Forelimb muscle (tissue), 1 donor: Measurements from ENCODE around the gene CCDC141. TPM values are rescaled to one million over a fixed set of nuclear protein-coding genes. Genes with fewer than 3 reads are reported as not detected.
"Not testable (repeated sequence)": the region's sequence is repeated elsewhere in the genome, so short reads cannot be mapped to it uniquely, and the experiment has no call there.

Source experiments
- DNase-seq: peaks from one replicate; pipeline ENCODE4 v3.0.0-alpha.2; 2013; ENCODE audit warnings: low read depth
- polyA plus RNA-seq: library from polyadenylated mRNA; unstranded; fragments of 120-200 nt; gene quantifications from one replicate; pipeline ENCODE4 v1.2.1, GENCODE V29; 2013; ENCODE audit not compliant: insufficient read length

CCDC141 gene
- polyA plus RNA-seq, 1 donor: 79.4 TPM

DNA sequence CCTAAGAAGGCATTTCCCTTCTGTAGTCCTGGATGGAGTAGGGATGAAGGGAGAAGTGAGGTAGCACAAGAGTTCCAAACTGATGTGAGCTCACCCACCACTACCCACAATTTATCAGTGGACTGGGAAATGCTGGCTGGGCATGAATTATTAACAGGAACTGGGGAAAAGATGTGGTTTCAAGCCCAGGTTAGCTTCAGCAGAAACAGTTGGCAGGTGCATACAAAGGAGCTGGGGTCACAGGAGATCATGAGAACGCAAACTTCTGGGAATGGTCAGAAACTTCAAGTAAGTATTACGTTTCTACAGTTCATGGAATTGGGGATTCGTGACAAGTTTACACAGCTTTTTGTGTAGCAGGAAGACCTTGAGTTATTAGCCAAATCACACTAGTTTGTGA lies 5.4 kb downstream of the CCDC141 start:
- no peak for DNase-seq

DNA sequence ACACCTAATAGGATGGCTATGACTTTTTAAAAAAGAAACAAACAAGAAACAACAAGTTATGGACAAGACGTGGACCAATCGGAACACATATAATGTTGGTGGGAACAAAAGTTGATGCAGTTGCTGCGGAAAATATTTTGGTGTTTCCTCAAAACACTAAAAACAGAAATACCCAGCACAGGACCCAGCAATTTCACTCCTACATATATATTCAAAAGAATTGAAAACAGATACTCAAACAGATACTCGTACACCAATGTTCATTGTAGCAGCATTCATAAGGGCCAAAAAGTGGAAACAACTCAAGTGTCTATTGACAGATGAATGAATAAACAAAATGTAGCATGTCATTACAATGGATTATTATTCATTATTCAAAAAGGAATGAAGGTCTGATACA lies 12.1 kb downstream of the CCDC141 start:
- no peak for DNase-seq

DNA sequence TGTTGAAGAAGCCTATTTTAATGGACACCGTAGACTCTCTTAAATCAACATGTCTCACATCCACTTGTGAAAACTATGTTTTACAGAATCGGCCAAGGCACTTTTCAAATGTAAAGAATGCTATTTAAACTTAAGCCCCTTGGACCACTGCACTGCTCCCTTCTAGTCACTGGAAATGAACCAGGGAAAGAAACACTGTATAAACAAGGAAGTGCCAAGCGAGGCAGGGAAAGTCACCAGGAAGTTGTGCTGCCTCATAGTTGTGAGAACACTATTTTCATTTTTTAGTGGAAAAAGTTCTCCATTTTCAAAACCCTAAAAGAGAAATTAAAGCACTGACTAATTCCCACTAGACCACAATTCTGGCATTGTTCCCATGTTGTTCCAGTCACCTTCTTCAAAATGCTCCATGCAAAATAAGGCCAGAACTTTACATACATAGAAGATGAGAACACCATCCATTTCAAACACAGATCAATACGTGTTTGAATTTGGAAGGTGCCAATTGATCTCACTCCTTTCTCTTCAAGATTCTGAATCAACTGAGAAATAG lies 13.5 kb downstream of the CCDC141 start:
- DNase-seq: no peak

DNA sequence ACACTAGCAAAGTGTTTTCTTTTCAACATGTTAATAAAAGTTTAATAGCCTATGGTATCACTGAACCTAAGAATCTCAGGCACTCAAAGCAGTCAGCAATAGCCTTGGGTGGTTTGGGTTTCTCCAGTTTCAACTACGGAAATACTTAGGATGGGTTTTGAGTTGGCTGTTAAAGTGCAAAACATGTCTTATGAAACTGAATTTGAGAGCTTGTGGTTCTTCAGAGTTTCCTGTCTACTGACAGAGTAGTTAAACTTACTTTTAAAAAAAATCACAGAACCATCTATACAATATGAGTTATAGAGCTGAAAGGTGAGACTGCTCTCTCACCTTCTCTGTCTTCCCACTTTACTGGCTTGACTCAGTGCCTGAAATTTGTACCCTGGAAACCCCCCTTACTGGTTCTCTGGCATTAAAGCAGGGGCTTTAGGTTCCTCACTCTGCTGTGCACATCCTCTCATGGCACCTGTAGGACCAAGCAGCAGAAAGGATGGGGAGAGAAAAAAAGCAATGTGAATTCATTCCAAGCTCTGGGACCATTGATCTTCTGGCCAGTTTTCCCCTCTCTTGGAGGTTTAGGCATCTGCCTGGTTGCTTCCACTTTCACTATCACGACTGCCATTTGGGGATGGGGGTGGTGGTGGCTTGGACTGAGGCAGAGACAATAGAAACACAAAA lies 18.1 kb downstream of the CCDC141 start:
- DNase-seq: no peak

DNA sequence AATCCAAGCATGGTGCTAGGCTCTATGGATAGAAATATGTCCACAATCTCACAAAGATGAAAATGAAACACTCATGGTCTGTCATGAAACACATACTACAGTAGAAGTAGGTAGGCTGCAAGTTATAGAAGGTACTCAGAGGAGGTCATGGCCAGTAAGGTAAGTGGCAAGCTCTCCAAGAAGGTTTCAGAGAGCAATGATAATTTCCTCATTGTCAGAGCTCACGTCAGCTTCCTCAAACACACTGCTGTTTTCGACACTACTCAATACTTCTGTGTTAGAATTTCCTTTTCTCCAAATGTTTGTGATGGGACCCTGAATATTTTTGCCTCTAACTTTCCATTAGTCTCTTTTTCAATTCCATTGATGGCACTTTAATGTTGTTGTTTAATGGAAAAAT lies 25.5 kb downstream of the CCDC141 start:
- DNase-seq: no peak

DNA sequence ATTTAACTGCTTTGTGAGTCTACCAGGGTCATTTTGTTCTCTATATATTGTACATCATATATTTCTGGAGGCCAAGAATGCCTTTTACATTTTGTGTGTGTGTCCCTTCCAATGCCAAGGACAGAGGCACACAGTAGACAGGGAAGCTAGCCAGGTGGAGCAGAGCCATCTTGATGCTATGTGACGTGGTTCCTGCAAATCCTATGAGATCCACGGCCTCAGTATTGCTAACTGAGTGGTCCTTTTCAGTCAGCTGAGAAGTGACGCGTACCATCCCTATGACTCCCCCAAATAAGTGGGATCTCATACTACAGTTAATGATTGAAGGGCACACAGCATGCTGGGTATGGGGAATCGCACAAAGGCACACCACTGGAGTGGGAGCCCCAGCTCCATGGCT lies 27.3 kb downstream of the CCDC141 start:
- no peak for DNase-seq

DNA sequence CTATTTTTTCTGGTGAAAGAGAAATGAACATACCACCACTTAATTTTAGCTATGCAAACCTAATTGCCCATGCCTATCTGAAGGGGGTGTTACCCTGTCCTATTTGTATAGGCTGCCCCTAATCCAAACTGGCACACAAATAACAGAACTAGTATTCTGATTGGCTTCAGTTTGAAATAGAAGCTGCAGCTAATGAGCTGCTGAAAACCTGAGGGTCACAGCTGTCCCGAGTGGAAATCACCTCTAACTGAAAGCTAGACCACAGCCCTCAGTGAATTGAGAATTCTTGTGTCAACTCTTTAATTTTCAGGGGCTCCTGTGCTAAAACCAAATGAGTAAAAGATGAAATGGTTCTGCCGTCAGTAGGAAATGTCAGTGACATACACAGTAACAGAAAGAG lies 28.7 kb downstream of the CCDC141 start:
- no peak for DNase-seq

DNA sequence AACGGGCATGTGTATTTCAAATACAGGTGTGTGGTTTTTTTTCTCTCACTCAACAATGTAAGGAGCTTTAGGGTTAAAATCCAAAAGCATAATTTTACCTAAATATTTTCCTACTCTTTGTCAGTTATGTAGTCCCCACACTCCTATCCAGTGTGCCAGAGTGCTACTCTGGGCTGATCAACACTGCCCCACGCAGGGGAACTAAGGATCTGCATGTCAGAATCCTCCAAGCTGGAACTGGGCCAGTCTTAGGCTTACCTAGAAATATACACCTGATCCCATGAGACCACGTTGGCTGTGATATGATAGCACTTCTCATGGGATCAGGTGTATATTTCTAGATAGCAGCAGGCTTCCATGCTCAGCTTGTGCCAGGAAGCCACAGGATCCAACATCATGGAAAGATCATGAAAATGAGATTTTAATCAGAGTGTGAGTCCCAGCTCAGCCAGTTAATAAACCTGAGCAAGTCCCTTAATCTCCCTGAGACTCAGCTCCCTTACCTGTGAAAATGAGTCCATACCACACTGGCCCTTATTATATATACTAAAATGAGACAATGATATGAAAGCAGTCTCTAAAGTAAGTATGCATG lies 29.7 kb downstream of the CCDC141 start:
- no peak for DNase-seq

DNA sequence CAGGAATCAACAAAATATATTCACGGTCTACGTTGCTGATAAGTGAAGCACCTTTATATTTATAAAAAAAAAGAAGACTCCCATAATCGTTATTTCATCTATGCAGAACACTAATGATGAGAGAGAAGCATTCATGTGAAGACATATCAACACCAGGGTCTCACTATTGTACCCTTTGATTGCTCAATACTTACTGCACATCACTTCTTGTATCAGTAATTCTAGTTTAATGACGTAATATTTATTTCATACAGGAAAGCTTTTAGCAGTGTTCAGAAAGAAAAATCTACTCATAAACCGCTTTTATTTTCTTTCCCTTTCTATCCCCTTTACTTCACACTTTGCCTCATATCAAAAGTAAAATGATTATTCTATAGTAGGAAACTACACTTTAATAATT lies 30.7 kb downstream of the CCDC141 start:
- no peak for DNase-seq

DNA sequence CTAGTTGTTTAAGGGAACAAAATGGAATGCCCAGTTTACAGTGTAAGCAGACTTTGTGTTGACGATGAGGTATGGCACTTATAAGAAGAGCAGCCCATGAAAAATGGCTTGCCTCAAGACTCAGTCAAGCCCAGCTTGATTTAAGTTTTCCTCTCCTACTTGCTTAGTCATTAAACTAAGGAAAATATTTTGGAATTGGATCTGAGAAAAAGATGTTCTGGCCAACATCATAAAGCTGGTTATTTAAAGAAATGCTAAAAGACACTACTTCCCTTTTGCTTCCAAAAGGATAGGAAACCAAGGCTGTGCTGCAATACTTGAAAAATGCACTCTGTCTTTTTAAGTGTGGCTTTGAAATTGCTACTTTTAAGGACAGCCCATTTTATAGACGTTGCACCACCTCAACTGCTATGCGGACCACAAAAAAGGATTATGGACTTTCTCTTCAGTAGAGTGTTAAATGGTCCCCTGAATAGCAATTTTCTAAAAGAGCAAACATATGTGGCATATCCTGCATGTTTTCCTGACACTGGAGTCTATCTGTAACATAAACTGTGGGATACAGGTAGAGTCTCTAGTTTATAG lies 32.1 kb downstream of the CCDC141 start:
- no peak for DNase-seq

DNA sequence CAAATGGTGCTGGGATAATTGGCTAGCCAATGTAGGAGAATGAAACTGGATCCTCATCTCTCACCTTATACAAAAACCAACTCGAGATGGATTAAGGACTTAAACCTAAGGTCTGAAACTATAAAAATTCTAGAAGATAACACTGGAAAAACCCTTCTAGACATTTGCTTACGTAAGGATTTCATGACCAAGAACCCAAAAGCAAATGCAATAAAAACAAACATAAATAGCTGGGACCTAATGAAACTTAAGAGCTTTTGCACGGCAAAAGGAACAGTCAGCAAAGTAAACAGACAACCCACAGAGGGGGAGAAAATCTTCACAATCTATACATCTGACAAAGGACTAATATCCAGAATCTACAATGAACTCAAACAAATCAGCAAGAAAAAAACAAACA lies 35.7 kb downstream of the CCDC141 start:
- DNase-seq: not testable (repeated sequence)

DNA sequence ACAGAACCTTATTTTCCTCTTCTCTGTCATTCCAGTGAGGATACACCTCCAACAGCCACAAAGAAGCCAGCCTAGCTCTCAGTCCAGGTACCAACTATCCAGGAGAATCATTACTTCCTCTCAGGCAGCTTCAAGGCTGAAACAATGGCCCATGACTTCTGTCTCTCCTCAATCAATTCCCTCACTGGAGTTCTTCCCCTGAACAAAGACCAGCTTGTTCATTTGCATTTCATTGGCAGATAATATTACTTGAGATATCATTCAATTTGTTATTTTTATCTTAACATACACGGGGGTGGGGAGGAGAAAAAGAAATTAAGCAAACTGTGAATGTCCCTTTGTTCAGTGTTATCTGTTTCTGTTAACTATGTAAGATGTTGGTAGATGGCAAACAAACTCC lies 44.0 kb downstream of the CCDC141 start:
- no peak for DNase-seq

DNA sequence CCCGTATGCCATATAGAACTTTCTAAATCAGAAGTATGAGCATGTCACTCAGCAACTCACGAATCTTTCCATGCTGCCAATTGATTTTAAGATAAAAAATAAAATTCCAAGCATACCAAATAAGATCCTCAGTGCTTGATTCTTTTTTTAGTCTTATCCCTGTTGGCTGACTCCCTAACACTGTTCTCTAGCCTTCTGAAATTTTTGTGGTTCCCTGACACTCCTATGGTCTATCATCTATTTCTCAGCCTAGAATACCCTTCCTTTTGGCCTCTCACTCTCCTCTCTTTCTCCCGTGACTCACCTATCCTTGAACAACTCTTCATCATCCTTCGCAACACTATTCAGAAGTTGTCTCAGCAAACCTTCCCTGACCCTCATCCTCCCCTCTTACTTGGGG lies 50.5 kb downstream of the CCDC141 start:
- no peak for DNase-seq

DNA sequence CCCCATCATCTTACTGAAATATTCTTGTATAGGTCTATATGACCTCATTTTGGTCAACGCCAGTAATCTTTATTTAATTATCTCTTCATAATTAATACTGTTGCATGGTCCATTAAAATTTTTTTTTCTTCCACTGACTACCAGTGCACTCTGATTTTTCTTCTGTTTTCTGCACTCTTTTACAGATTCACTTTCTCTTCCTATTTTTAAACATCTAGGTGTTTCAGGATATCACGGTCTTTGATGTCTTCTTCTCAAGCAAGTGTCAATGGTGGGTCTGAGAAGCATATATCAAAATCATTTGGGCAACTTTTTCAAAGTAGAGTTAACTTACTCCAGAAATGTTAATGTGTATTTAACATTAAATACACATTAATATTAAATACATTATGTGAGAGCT lies 51.4 kb downstream of the CCDC141 start:
- DNase-seq: no peak

DNA sequence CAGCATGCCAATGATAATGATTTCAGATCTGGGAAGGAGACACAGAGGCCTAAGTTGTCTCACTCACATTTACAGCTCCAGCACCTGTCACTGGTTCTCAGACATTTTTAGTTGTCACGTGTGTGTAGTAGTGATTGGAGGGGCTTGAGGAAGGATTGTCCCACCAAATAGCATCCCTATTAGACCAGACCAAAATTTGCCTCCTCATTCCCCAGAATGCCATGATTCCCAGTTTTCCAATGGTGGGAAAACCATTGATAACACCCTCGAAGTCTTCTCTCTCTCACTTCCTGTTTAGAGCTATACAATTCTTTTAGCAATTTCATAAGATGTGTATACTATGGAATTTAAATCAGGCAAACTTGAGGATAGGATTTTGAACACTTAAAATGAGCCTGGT lies 52.5 kb downstream of the CCDC141 start:
- no peak for DNase-seq

DNA sequence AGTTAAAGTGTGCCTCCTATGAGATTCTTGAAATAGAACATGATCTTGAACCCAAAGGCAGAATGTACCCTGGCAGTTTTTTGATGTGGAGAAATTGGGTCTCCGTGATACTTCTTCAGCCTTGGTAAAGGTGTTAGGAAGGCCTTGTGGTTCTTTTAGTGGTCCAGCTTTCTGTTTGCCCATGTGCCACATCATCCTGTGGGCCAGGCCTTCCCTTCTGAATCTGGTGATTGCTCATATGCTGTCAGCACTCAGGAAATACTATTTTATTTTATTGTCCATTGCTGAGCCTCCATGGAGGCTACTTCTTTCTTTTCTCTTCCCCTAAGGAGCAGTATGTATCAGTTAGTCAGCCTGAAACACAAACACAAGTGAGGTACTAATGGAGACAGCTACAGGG lies 52.9 kb downstream of the CCDC141 start:
- DNase-seq: no peak

DNA sequence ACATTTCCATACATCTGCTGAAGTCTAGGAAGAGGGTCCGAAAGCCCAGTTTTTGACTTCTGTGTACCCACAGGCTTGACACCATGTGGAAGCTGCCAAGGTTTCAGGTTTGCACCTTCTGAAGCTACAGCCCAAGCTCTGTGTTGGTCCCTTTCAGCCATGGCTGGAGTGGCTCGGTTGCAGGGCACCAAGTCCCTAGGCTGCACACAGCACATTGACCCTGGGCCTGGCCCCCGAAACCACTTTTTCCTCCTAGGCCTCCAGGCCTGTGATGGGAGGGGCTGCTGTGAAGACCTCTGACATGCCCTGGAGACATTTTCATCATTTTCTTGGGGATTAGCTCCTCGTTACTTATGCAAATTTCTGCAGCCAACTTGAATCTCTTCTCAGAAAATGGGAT lies 55.7 kb downstream of the CCDC141 start:
- no peak for DNase-seq

DNA sequence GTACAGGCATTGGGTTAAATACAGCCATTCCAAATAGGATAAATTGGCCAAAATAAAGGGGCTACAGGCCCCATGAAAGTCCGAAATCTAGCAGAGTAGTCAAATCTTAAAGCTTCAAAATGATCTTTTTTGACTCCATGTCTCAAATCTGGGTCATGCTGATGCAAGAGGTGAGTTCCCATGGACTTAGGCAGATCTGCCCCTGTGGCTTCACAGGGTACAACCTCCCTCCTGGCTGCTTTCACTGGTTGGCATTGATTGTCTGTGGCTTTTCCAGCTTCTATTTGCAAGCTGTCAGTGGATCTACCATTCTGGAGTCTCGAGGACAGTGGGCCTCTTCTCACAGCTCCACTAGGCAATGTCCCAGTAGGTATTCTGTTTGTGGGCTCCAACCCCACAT lies 56.1 kb downstream of the CCDC141 start:
- no peak for DNase-seq

DNA sequence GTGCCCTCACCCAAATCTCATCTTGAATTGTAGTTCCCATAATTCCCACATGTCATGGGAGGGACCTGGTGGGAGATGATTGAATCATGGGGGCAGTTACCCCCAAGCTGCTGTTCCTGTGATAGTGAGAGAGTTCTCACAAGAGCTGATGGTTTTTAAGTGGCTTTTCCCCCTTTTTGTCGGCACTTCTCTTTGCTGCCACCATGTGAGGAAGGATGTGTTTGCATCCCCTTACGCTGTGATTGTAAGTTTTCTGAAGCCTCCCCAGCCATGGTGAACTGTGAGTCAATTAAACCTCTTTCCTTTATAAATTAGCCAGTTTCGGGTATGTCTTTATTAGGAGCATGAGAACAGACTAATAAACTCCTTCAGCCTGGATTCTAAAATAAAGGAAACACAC lies 57.2 kb downstream of the CCDC141 start:
- DNase-seq: not testable (repeated sequence)

DNA sequence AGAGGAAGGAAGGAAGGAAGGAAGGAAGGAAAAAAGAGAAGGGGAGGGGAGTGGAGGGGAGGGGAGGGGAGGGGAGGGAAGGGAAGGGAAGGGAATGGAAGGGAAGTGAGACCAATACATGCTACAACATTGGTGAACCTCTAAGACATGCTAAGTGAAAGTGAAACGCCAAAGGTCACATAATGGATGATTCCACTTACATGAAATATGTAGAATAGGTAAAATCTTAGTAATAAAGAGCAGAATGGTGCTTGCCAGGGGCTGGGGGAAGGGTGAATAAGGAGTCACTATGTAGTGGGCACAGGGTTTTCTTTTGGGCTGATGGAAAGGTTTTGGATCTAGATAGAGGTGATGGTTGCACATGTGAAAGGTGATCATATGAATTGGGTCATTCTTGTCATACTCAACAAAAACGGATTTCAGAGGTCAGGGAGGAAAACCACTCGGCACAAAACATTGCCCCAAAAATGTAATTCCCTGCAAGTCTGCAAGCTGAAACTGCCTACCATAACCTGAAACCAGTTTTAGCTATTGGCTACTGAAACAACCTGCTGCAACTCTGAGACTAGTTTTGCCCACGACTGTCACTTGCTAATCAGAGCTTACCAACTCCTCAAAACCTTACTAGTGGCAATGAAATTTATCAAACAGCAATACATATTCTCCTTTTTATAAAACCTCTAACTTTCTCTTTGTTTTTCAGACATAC lies 59.2 kb downstream of the CCDC141 start:
- DNase-seq: no peak

DNA sequence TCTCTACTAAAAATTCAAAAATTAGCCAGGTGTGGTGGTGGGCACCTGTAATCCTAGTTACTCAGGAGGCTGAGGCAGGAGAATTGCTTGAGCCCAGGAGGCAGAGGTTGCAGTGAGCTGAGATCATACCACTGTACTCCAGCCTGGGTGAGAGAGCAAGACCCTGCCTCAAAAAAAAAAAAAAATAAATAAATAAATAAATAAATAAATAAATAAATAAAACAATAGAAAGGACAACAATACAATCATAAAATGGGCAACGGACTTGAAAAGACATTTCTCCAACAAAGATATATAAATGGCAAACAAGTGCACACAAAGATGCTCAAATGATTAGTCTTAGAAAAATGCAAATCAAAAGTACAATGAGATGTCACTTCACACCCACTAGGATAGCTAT lies 60.5 kb downstream of the CCDC141 start:
- DNase-seq: not testable (repeated sequence)

DNA sequence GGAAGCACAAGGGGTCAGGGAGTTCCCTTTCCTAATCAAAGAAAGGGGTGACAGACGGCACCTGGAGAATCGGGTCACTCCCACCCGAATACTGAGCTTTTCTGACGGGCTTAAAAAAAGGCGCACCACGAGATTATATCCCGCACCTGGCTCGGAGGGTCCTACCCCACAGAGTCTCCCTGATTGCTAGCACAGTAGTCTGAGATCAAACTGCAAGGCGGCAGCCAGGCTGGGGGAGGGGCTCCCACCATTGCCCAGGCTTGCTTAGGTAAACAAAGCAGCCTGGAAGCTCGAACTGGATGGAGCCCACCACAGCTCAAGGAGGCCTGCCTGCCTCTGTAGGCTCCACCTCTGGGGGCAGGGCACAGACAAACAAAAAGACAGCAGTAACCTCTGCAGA lies 67.3 kb downstream of the CCDC141 start:
- DNase-seq: not testable (repeated sequence)

DNA sequence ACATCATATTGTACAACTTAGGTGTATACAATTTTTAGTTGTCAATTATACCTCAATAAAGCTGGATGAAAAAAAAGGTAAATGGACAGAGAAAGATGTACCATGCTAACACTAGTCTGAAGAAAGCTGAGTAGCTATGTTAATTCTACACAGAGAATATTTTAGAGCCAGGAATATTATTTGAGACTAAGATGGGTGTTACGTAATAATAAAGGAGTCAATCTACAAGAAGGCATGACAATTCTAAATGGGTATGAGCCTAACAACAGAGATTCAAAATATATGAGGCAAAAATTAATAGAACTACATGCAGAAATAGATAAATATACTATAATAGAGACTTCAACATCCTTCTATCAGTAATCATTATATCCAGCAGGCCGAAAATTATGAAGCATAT lies 69.1 kb downstream of the CCDC141 start:
- DNase-seq: no peak
